GM12801 (cell line): ENCODE measurements around the gene SLC39A10.

Experiments
- CTCF ChIP-seq: IDR thresholded peaks from one replicate; pipeline ENCODE4 v1.5.1; 2011; ENCODE audit warnings: control low read depth; ENCODE audit not compliant: insufficient read length; ENCODE audit errors: extremely low read depth

The SLC39A10 gene

GRCh38 chr2:195638750-195639149 lies 18.3 kb upstream of the SLC39A10 start:
- no peak for TF ChIP-seq CTCF

- no peak for TF ChIP-seq CTCF
These were observed 17.7 kb upstream of the SLC39A10 start for GRCh38 chr2:195639238-195639858.

- TF ChIP-seq CTCF, result no peak
These were observed 17.1 kb upstream of the SLC39A10 start for GRCh38 chr2:195639959-195640358.

- TF ChIP-seq CTCF, result no peak
These were observed 14.9 kb upstream of the SLC39A10 start for GRCh38 chr2:195642027-195642678.

GRCh38 chr2:195642679-195643068 lies 14.4 kb upstream of the SLC39A10 start:
- TF ChIP-seq CTCF, result no peak

GRCh38 chr2:195645413-195645812 lies 11.6 kb upstream of the SLC39A10 start:
- TF ChIP-seq CTCF, result no peak

GRCh38 chr2:195646424-195646823 lies 10.6 kb upstream of the SLC39A10 start:
- TF ChIP-seq CTCF, result no peak
